ENCODE measurements around the gene PAMR1. TPM values are rescaled to one million over a fixed set of nuclear protein-coding genes. Genes with fewer than 3 reads are reported as not detected.

Gene PAMR1
- total and polyA plus RNA-seq, 2 of the 8 experiments (the other 6 are each of a cell fraction or from before 2014, with no cell fraction given) = 3.0 to 6.9 TPM

DNA sequence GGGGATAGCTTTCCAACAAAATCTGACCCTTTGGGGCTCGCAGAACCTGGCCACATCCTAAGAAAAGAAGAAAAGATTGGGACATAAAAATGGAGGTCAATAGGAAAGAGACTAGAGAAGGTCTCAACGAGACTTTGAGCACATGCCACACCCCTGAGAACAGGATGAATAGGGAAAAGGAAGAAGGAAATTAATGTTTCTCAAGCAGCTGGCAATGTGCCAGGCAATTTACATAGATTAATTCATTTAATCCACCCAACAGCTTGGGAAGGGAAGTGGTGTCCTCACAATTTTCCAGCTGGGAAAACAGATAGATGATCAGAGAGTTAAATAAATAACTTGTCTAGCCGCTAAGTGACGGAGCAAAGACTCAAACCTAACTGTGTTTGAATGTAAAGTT is 50.7 kb downstream of the PAMR1 start:
- Histone ChIP-seq H2BK120ac (replicated peaks; ENCODE audit: low read depth, low read length) (no peak overlapping the region), H3K79me2 (ENCODE audit: control insufficient read depth in 1 of 2, insufficient read depth in 2 of 2, low read length in 2 of 2) (no peaks in the 10 kb centered on the region), H2AK5ac (ENCODE audit: low read depth, low read length) (no peak overlapping the region), H3K18ac (ENCODE audit: extremely low read depth, low read length) (no peak overlapping the region), H2BK5ac (ENCODE audit: low read depth, low read length) (no peak overlapping the region), H3K4me1 (replicated peaks in 1 of 4; ENCODE audit: control insufficient read depth in 3 of 4, insufficient read depth in 4 of 4, low read length in 3 of 4) (peaks cover 5 to 10% (median 7%) of the 10 kb centered on the region in 4 experiments), H3K4ac (replicated peaks; ENCODE audit: insufficient read length, low read depth, low read length) (no peak overlapping the region), H3K23me2 (ENCODE audit: low read depth, low read length) (no peaks in the 10 kb centered on the region), H4K20me1 (replicated peaks in 1 of 2; ENCODE audit: control insufficient read depth in 1 of 2, insufficient read depth in 2 of 2, low read length in 2 of 2) (no peaks in the 10 kb centered on the region), H3K4me2 (ENCODE audit: insufficient read depth in 1 of 2, low read depth in 2 of 2, low read length in 2 of 2) (no peak overlapping the region), H2AFZ (ENCODE audit: low read length) (no peak overlapping the region), H3K27me3 (replicated peaks in 1 of 4; ENCODE audit: control insufficient read depth in 3 of 4, extremely low read depth in 1 of 4, insufficient read depth in 3 of 4, low read length in 3 of 4) (peaks cover 0 to 1% (median 0%) of the 10 kb centered on the region in 4 experiments; a peak in 2 of 7 replicates), H2BK15ac (ENCODE audit: low read length) (no peak overlapping the region), H4K5ac (ENCODE audit: insufficient read length, low read depth, low read length) (no peak overlapping the region), H4K8ac (ENCODE audit: extremely low read depth, insufficient read depth, low read length) (no peak overlapping the region), H3K79me1 (ENCODE audit: low read depth, low read length) (no peaks in the 10 kb centered on the region), H2BK20ac (ENCODE audit: low read length) (no peak overlapping the region), H2BK12ac (ENCODE audit: low read depth, low read length) (no peak overlapping the region), H3K56ac (replicated peaks; ENCODE audit: insufficient read length, low read depth, low read length) (no peak overlapping the region), H3K23ac (ENCODE audit: insufficient read length) (no peak overlapping the region), H3K4me3 (ENCODE audit: extremely low read depth in 1 of 4, insufficient read depth in 2 of 4, low read depth in 3 of 4, low read length in 4 of 4) (no peak overlapping the region), H3K14ac (ENCODE audit: insufficient read length) (no peak overlapping the region), H3K27ac (ENCODE audit: low read depth, low read length) (no peak overlapping the region), H3K9me3 (ENCODE audit: insufficient read depth in 2 of 2, low read depth in 1 of 2, low read length in 1 of 2) (no peaks in the 10 kb centered on the region), H4K91ac (replicated peaks; ENCODE audit: insufficient read length, low read length) (no peak overlapping the region), H3K36me3 (ENCODE audit: control insufficient read depth in 2 of 4, insufficient read depth in 4 of 4, low read length in 3 of 4) (0 out of 8 replicates have a peak, but pooled peaks cover 0 to 3% (median 0%) of the 10 kb centered on the region in 4 experiments), H3K9ac (replicated peaks in 1 of 4; ENCODE audit: extremely low read depth in 1 of 4, low read depth in 3 of 4, low read length in 3 of 4) (no peak overlapping the region)
- FAIRE-seq (no peak), DNase-seq (ENCODE audit: low read depth in 1 of 2, low spot score in 2 of 2) (no peak)
- ChIA-PET POLR2A (ENCODE audit: partially characterized antibody) (no interaction called here), CTCF (ENCODE audit: partially characterized antibody) (interaction anchor here (2.2 kb wide), 1 partner anchor 11 kb away, joined by 11 read pairs; no protein-coding TSS in a partner anchor)
- 92% methylated on average over 4 of the region's 4 CpGs; no CpG with 5 or more reads in 1 of the 2 experiments for WGBS, 2 experiments (ENCODE audit: extremely low coverage in 1 of 2, insufficient coverage in 1 of 2, insufficient read length in 1 of 2, insufficient replicate concordance in 2 of 2, low coverage in 1 of 2, low lambda C conversion rate in 2 of 2, missing lambda C conversion rate in 1 of 2)
- TF ChIP-seq SIN3A (conservative IDR thresholded peaks at IDR 0.05 in 1 of 2, IDR thresholded peaks at IDR 0.05 in 1 of 2; ENCODE audit: low read depth in 1 of 2, low read length in 2 of 2) (no peak), SRF (IDR thresholded peaks at IDR 0.05; ENCODE audit: low read depth, low read length) (no peak)

Data from H1 (cell line).